ENCODE data around the gene FHOD3. TPM values are rescaled to one million over a fixed set of nuclear protein-coding genes. Genes with fewer than 3 reads are reported as not detected.

FHOD3 gene
- total and polyA plus RNA-seq, 2 of the 8 experiments (the other 6 are each of a cell fraction or from before 2014, with no cell fraction given): 9.7 to 10.5 TPM

GRCh38 chr18:36623681-36624190 lies 326.2 kb downstream of the FHOD3 start:
- H2BK5ac ChIP-seq (ENCODE audit: low read depth, low read length): no peak overlapping the region
- CTCF ChIA-PET (ENCODE audit: partially characterized antibody): interaction anchor here (0.6 to 2.6 kb wide), 14 partner anchors 8 to 219 kb away, joined by 3 to 11 read pairs (median 4); no protein-coding TSS in a partner anchor
- no peaks in the 10 kb centered on the region for H4K20me1 ChIP-seq (replicated peaks in 1 of 2; ENCODE audit: control insufficient read depth in 1 of 2, insufficient read depth in 2 of 2, low read length in 2 of 2)
- no peaks in the 10 kb centered on the region for H3K79me2 ChIP-seq (ENCODE audit: control insufficient read depth in 1 of 2, insufficient read depth in 2 of 2, low read length in 2 of 2)
- H3K4me3 ChIP-seq (ENCODE audit: extremely low read depth in 1 of 4, insufficient read depth in 2 of 4, low read depth in 3 of 4, low read length in 4 of 4): no peak overlapping the region
- no peak overlapping the region for H2AFZ ChIP-seq (ENCODE audit: low read length)
- no peaks in the 10 kb centered on the region for H3K4me1 ChIP-seq (replicated peaks in 1 of 4; ENCODE audit: control insufficient read depth in 3 of 4, insufficient read depth in 4 of 4, low read length in 3 of 4)
- H3K56ac ChIP-seq (replicated peaks; ENCODE audit: insufficient read length, low read depth, low read length): no peak overlapping the region
- H3K9me3 ChIP-seq (ENCODE audit: insufficient read depth in 2 of 2, low read depth in 1 of 2, low read length in 1 of 2): no peaks in the 10 kb centered on the region
- H3K18ac ChIP-seq (ENCODE audit: extremely low read depth, low read length): no peak overlapping the region
- no peak overlapping the region for H3K9ac ChIP-seq (replicated peaks in 1 of 4; ENCODE audit: extremely low read depth in 1 of 4, low read depth in 3 of 4, low read length in 3 of 4)
- H2BK15ac ChIP-seq (ENCODE audit: low read length): no peak overlapping the region
- no peak overlapping the region for H2BK120ac ChIP-seq (replicated peaks; ENCODE audit: low read depth, low read length)
- H2BK20ac ChIP-seq (ENCODE audit: low read length): no peak overlapping the region
- H3K36me3 ChIP-seq (ENCODE audit: control insufficient read depth in 2 of 4, insufficient read depth in 4 of 4, low read length in 3 of 4): no peaks in the 10 kb centered on the region
- POLR2A ChIA-PET (ENCODE audit: partially characterized antibody): no interaction called here
- H3K79me1 ChIP-seq (ENCODE audit: low read depth, low read length): no peaks in the 10 kb centered on the region
- no peak overlapping the region for H4K5ac ChIP-seq (ENCODE audit: insufficient read length, low read depth, low read length)
- H4K8ac ChIP-seq (ENCODE audit: extremely low read depth, insufficient read depth, low read length): no peak overlapping the region
- no peak overlapping the region for H4K91ac ChIP-seq (replicated peaks; ENCODE audit: insufficient read length, low read length)
- no peak overlapping the region for H2AK5ac ChIP-seq (ENCODE audit: low read depth, low read length)
- no peak overlapping the region for H3K27ac ChIP-seq (ENCODE audit: low read depth, low read length)
- WGBS, 2 experiments (ENCODE audit: extremely low coverage in 1 of 2, insufficient coverage in 1 of 2, insufficient read length in 1 of 2, insufficient replicate concordance in 2 of 2, low coverage in 1 of 2, low lambda C conversion rate in 2 of 2, missing lambda C conversion rate in 1 of 2): 93% methylated on average over 4 of the region's 4 CpGs; no CpG with 5 or more reads in 1 of the 2 experiments
- H3K27me3 ChIP-seq (replicated peaks in 1 of 4; ENCODE audit: control insufficient read depth in 3 of 4, extremely low read depth in 1 of 4, insufficient read depth in 3 of 4, low read length in 3 of 4): no peaks in the 10 kb centered on the region
- DNase-seq (ENCODE audit: low read depth in 1 of 2, low spot score in 2 of 2) (no peak), FAIRE-seq (no peak)
- H3K23ac ChIP-seq (ENCODE audit: insufficient read length): no peak overlapping the region
- H3K4me2 ChIP-seq (ENCODE audit: insufficient read depth in 1 of 2, low read depth in 2 of 2, low read length in 2 of 2): no peak overlapping the region
- no peak for TF ChIP-seq SAP30 (IDR thresholded peaks at IDR 0.05; ENCODE audit: insufficient read depth, insufficient replicate concordance, low read length)
- TF ChIP-seq POLR2A (IDR thresholded peaks at IDR 0.05; ENCODE audit: control extremely low read depth in 1 of 2, low read depth in 2 of 2, low read length in 2 of 2): no peak
- TF ChIP-seq TAF7 (optimal IDR thresholded peaks at IDR 0.05; ENCODE audit: borderline replicate concordance, low read depth, low read length): no peak
- TF ChIP-seq NANOG (IDR thresholded peaks at IDR 0.05; ENCODE audit: insufficient read depth, low read depth, low read length, poor library complexity, severe bottlenecking): no peak
- TF ChIP-seq HDAC2 (IDR thresholded peaks at IDR 0.05; ENCODE audit: borderline replicate concordance in 1 of 2, low read depth in 2 of 2, low read length in 2 of 2): no peak
- no peak for TF ChIP-seq GABPA (IDR thresholded peaks at IDR 0.05; ENCODE audit: borderline replicate concordance, insufficient read depth, low read length)
- TF ChIP-seq EGR1 (IDR thresholded peaks at IDR 0.05; ENCODE audit: borderline replicate concordance, low read depth, low read length): no peak
- no peak for TF ChIP-seq JUND (IDR thresholded peaks at IDR 0.05; ENCODE audit: low read length)
- TF ChIP-seq JUN (IDR thresholded peaks at IDR 0.05; ENCODE audit: low read depth, low read length): no peak
- no peak for TF ChIP-seq ATF3 (IDR thresholded peaks at IDR 0.05; ENCODE audit: insufficient read depth, low read depth, low read length)
- no peak overlapping the region for H3K4ac ChIP-seq (replicated peaks; ENCODE audit: insufficient read length, low read depth, low read length)
- no peak overlapping the region for H3K14ac ChIP-seq (ENCODE audit: insufficient read length)
- no peak overlapping the region for H2BK12ac ChIP-seq (ENCODE audit: low read depth, low read length)
- H3K23me2 ChIP-seq (ENCODE audit: low read depth, low read length): no peaks in the 10 kb centered on the region
